Neuron (in vitro differentiated cells): ENCODE measurements around the gene ACKR1.

Experiments
- H2AFZ ChIP-seq: one replicate; pipeline ENCODE4 v1.6.1; 2013; ENCODE audit warnings: low read depth, mild to moderate bottlenecking, inconsistent platforms, low read length, moderate library complexity
- H3K27me3 ChIP-seq: one replicate; pipeline ENCODE4 v1.6.1; 2013; ENCODE audit warnings: low read length; ENCODE audit not compliant: insufficient read depth
- H3K36me3 ChIP-seq: one replicate; pipeline ENCODE4 v1.6.1; 2013; ENCODE audit warnings: low read length; ENCODE audit not compliant: insufficient read depth
- H3K4me1 ChIP-seq: one replicate; pipeline ENCODE4 v1.6.1; 2013; ENCODE audit warnings: low read length; ENCODE audit not compliant: insufficient read depth
- H3K4me3 ChIP-seq: 2 replicates; pipeline ENCODE4 v1.5.1; 2013; ENCODE audit warnings: mild to moderate bottlenecking, low read length, moderate library complexity
- H3K9me3 ChIP-seq: one replicate; pipeline ENCODE4 v1.6.1; 2013; ENCODE audit warnings: low read length

ACKR1 gene

DNA sequence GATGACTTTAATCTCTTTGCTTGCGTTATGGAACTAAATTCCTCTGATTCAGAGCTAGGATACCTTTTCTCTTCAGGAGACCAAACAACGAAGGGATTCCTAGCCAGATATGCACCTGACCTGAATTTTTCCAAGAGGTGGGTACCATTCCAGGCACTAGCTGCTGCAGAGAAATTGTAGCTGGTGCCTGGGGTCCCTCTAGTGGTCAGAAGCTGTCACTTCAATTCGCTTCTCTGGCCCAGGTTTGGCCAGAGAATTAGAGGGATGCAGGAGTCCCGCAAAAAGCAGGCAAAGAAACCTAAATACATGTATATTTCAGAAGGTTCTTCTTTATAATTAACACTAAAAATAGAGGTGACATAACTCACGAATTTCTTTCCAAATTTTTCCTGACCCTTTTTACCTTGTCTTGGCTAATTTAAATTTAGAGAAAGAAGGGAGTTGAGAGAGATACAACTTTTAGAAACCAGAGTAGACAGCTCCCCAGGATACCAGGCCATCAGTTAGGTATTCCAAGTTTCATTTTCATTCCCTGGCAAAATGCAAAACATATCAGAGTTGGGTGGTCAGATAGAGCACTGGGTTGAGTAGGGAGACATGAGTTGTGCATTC, 9.6 kb downstream of the ACKR1 start:
- Histone ChIP-seq H2AFZ (no peak overlapping the region), H3K4me1 (no peaks in the 10 kb centered on the region), H3K9me3 (no peaks in the 10 kb centered on the region), H3K27me3 (peaks cover 23% of the 10 kb centered on the region), H3K4me3 (no peak overlapping the region), H3K36me3 (no peaks in the 10 kb centered on the region)

DNA sequence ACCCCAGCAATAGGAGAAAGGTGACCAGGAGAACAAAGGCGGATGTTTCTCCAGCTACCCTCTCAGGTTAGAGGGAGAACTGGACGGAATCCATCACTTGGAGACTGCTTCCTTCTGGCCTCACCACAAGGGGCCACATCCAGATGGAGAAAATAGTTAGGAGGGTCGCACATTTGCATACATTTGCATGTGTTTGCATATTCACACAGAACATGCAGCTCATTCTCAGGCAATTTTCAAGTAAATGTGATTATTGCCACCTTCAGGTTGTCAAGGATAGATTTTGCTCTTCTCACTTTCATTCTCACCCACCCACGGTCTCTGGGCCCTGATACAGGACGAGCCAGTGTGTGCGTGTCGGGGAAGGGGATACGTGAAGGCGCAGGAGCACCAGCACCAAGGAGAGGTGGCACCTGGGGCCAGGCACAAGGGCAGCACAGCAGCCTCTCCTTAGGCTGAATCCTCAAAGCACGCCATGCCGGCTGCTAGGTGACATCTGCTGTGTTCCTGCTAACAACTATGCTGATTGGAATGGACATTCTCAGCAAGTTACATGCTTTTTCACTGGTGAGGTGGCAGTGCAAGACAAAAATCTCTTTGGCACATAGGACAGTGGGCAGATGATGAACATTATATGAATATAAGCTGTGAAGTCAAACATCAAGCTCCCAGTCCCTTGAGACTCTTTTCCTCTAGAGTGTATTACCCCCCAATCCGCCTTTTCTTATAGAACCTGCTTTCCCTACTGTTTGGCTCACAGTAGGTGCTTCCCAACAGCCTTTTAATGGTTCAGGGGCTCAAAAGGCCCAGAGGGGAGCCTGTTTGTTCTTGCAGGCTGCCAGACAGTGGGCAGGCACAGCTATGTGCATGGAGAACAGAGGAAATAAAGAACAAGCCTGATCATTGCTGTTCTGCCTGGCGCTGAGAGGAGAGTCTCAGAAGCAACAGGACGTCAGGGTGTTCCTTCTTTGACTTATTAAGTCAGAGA, 14.3 kb downstream of the ACKR1 start:
- Histone ChIP-seq H3K4me1 (no peaks in the 10 kb centered on the region), H3K9me3 (no peaks in the 10 kb centered on the region), H3K4me3 (no peak overlapping the region), H2AFZ (no peak overlapping the region), H3K27me3 (peaks cover 20% of the 10 kb centered on the region), H3K36me3 (no peaks in the 10 kb centered on the region)

DNA sequence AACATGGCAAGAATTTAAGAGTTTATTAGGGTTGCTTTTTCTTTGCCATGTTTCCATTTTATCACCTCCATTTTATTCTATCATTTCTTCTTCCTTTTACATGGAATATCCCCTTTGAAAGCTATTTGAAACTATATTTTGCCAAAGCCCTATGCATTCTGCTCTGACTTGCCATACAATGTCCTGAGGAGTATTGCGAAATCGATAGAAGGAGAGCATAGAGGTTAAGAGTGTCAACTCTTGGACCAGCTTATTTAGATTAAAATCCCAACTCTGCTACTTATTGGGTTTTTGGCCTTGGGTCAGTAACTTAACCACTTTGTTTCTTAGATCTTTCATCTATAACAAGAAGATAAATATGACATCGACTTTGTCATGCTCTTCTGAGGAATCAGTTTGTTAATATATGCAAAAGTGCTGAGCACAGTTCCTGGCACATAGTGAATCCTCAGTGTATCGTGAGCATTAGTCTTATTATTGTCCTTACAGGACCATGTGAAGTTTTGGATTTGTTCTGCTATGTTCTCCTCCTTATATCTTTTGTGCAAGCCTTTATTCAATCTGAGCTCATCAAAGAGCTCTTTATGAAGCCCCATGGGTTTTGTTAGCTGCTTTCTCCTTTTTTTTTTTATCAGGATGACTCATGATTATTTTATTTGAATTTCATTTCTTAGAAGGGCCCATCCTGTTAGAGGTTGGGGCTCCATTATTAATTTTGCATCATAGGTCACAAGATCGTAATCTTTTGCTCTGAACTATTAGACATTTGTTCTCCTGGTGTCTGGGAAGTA, 17.6 kb downstream of the ACKR1 start:
- no peak overlapping the region for H2AFZ ChIP-seq
- no peaks in the 10 kb centered on the region for H3K36me3 ChIP-seq
- peaks cover 9% of the 10 kb centered on the region for H3K27me3 ChIP-seq
- H3K4me3 ChIP-seq, result no peak overlapping the region
- H3K4me1 ChIP-seq, result no peaks in the 10 kb centered on the region
- no peaks in the 10 kb centered on the region for H3K9me3 ChIP-seq

DNA sequence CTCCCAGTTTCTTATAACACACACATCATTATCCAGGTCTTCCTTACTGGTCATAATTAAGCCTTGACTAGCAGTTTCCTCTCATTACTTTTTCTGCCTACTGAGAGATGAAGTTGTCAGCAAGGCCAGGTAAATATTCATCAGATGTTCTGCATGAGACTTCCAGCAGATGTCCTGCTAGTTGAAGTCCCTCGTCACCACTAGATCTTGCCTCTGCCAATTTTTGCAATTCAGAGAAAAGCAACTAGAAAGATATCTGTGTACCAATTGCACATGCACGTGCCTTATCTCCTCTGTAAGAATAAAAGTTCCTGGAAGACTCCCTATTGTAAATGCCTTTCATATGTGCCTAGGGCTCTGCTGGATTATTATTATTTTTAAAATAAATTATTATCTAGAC, 18.3 kb downstream of the ACKR1 start:
- no peak overlapping the region for H3K4me3 ChIP-seq
- H3K4me1 ChIP-seq, result no peaks in the 10 kb centered on the region
- H3K36me3 ChIP-seq, result no peaks in the 10 kb centered on the region
- peaks cover 9% of the 10 kb centered on the region for H3K27me3 ChIP-seq
- no peak overlapping the region for H2AFZ ChIP-seq
- H3K9me3 ChIP-seq, result no peaks in the 10 kb centered on the region

DNA sequence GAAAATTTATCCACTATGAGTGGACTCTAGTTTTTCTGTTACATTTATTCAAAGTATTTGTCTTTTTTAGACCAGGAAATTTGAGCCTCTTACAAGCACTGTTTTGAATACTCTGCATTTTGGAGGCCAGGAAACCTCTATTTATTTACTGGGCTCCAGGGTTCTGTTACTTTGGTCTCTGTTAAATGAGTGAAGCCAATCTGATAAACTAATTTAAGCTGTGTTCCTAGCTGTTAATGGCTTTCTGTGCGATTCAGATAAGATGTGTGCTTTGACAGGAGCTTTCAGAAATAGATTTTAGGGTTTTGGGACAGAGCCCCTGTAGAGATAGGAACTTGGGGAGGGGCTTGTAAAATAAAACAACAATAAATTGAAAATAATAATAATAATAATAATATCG, 23.9 kb downstream of the ACKR1 start:
- Histone ChIP-seq H2AFZ (no peak overlapping the region), H3K36me3 (no peaks in the 10 kb centered on the region)

DNA sequence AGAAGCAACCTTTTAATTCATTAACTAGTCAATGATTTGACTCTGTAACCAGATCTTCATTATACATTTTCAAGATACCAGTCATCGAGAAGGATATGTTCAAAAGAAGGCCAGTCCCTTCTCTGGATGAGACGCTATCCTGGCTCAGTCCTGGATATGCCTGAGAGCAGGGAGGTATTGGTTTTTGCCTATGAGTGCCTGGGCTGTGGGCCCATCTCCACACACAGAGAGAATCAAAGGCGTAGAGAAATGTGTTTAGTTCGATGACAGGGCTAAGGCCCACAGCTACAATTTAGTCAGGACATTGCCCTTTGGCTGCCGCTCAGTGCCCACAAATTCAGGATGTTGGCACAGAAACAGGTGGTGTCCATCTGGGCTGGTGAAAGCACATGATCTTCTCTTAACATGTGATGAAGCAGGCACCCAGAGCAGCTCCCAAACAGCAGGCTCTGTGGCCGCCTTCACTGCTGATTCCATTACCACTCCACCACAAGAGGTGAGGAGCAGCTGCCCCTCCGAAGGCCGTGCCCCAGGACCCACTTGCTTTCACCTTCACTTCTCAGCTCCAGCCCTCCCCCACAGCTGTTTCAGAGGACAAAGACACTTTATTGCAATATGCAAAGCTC, 24.7 kb downstream of the ACKR1 start:
- Histone ChIP-seq H3K4me3 (no peak overlapping the region), H3K27me3 (peaks cover 3% of the 10 kb centered on the region), H3K36me3 (no peaks in the 10 kb centered on the region), H3K4me1 (no peaks in the 10 kb centered on the region), H2AFZ (no peak overlapping the region), H3K9me3 (no peaks in the 10 kb centered on the region)

More for the DNA sequence above, 23.9 kb downstream of the ACKR1 start:
- Histone ChIP-seq H3K4me1 (no peaks in the 10 kb centered on the region), H3K27me3 (peaks cover 3% of the 10 kb centered on the region), H3K9me3 (no peaks in the 10 kb centered on the region), H3K4me3 (no peak overlapping the region)

DNA sequence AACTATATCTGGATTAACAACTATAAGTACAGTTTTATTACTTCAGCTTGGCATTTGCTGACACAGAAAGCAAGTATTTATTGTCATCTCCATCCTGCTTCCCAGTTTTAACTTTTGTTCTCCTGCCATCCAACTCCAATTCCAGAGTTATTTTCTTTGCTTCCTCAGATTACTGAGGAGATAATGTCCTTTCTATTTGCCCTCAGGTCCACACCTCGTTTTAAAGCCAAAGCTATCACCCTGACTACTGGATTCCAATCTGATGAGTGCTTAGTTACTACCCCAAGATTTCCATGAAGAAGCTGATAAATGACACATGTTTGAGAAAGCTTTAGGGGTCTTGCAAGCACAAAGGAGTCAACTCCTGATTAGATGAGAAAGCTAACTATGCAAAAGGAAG, 25.2 kb downstream of the ACKR1 start:
- H3K27me3 ChIP-seq, result peaks cover 3% of the 10 kb centered on the region
- no peak overlapping the region for H3K4me3 ChIP-seq
- H2AFZ ChIP-seq, result no peak overlapping the region
- H3K36me3 ChIP-seq, result no peaks in the 10 kb centered on the region
- H3K9me3 ChIP-seq, result no peaks in the 10 kb centered on the region
- no peaks in the 10 kb centered on the region for H3K4me1 ChIP-seq

DNA sequence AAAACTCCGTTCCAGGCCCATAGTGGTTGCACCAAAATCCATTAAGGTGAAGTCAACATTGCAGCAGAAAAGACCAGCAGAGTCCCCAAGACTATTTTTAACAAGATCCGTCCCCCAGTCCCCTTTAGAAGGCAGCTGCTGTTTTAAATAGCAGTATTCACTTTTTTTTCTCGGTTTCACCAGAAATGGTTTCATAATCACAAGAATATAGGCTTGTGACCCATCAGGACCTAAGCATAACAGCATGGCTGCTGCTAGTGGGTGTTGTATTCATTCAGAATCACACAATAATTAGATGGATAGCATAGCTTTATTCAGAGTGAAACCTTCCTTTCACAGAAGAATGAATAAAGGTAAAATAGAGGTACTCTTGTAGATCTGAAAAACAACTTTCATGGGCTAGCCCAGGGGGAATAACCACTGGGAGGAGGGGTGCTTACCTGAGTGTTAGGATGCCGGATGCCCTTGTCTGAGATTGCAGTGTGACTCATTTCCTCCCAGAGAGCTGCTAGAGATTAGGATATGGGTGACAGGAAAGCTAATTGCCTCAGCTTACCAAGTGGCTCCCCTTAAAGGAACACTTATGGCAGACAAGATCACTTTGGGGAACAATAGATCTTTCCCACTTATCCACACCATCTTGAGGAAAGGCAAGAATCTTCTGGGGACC, 35.0 kb downstream of the ACKR1 start:
- no peaks in the 10 kb centered on the region for H3K4me1 ChIP-seq
- no peaks in the 10 kb centered on the region for H3K36me3 ChIP-seq
- H3K4me3 ChIP-seq, result no peak overlapping the region
- H2AFZ ChIP-seq, result no peak overlapping the region
- no peaks in the 10 kb centered on the region for H3K27me3 ChIP-seq
- H3K9me3 ChIP-seq, result no peaks in the 10 kb centered on the region

DNA sequence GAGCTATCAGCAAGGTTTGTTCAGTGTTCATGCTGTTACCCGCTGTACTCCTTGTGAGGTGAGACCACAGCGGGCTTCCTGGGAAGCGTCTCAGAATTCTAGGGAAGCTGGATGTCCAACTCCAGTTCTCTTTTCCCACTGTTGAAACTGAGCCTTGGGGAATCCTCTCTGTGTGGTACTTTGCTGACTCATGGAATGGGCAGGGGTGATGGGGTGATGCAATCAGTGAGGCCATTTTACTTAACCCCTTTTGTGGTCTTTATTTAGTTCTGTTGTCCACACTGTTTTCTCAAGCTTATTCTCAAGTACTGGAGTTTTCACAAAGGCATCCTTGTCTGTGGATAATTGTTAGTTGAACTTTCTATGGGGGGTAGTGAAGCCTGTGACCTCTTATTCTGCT, 42.6 kb downstream of the ACKR1 start:
- Histone ChIP-seq H3K4me1 (no peaks in the 10 kb centered on the region), H3K4me3 (no peak overlapping the region), H2AFZ (no peak overlapping the region), H3K9me3 (no peaks in the 10 kb centered on the region), H3K27me3 (no peaks in the 10 kb centered on the region), H3K36me3 (no peaks in the 10 kb centered on the region)

DNA sequence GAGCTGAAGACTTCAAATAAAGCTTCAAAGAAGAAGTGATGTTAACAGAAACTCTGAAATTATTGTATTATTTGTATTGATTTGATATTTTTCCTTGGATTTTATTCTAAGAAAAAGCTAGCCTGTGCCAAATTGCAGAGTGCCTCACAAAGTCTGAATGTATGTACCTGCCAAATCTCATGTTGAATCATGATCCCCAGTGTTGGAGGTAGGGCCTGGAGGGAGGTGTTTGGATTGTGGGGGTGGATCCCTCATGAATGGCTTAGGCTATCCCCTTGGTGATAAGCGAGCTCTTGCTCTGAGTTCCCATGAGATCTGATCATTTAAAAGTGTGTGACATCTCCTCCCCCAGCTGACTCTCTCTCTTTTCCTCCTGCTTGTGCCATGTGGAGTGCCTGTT, 43.6 kb downstream of the ACKR1 start:
- no peaks in the 10 kb centered on the region for H3K9me3 ChIP-seq
- H3K36me3 ChIP-seq, result no peaks in the 10 kb centered on the region
- H3K4me3 ChIP-seq, result no peak overlapping the region
- H3K27me3 ChIP-seq, result no peaks in the 10 kb centered on the region
- H2AFZ ChIP-seq, result no peak overlapping the region
- no peaks in the 10 kb centered on the region for H3K4me1 ChIP-seq

DNA sequence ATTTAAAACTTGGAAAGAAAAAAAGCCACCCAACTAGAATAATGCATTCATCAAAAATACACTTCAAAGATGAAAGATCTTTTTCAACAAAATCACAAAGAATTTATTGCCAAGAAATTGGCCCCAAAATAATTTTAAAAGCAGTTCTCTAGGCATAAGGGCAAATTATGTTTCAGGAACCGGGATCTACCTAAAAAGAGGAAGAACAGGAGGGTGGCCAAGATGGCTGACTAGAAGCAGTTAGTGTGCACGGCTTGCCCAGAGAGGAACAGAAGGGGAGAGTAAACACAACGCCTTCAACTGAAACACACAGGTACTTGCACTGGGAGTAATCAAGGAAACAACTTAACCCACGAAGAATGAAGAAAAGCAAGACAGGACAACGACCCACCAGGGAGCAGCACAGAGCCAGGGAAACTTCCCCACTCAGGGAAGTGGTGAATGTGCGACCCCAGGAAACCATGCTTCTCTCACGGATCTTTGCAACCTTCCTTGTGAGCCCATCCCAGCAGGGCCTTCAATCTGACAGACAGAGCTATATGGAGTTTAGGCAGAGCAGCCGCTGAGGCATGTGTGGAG, 46.1 kb downstream of the ACKR1 start:
- H3K4me1 ChIP-seq, result no peaks in the 10 kb centered on the region
- H3K27me3 ChIP-seq, result no peaks in the 10 kb centered on the region
- H3K9me3 ChIP-seq, result no peaks in the 10 kb centered on the region
- H2AFZ ChIP-seq, result no peak overlapping the region
- no peaks in the 10 kb centered on the region for H3K36me3 ChIP-seq
- no peak overlapping the region for H3K4me3 ChIP-seq
